GM11168 (cell line): ENCODE data around the gene VPS11.
"Not testable (repeated sequence)": the region's sequence is repeated elsewhere in the genome, so short reads cannot be mapped to it uniquely, and the experiment has no call there.

Experiments
- in situ Hi-C: fragments of 300-500 bp; cut with MboI; formaldehyde crosslinking; loops from one replicate; pipeline ENCODE4 v1.12.0; 2022; ENCODE audit warnings: low sequenced_read_pairs; ENCODE audit not compliant: unreplicated experiment

VPS11 gene

DNA sequence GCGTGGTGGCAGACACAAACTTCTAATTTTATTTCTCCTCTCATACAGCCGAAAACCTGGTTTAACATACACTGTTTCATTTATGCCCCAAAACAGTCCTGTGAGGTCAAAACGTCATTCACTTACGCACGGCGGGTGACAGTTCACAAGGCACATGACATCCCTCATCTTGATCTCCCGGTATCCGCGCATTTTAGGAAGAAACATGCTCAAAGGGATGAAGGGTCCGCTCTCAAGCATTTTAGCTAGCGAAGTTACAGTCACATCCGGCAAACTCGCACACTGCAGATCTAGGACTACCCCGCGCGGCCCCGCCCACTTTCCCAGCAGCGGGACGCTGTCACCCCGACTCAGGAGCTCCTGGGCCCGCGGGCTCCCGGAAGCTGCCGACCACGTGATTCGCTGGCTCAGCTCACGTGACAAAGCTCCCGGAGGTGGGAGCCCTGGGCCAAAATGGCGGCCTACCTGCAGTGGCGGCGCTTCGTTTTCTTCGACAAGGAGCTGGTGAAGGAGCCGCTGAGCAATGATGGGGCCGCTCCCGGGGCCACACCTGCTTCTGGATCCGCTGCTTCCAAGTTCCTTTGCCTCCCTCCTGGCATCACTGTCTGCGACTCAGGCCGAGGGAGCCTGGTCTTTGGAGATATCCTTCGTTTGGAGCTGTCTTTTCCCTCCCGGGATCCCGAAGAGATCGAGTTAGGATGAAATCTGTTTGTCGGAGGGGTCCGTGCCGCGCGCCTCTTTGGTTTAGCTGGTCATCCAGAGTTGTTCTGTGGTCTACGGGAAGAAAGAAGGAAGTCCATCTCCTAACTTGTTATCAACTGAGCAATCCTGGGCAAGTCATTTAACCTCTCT lies at the start of gene VPS11:
Gene VPS11 (plus strand): TSS at position 448 of the 852 bp plus-strand sequence. CDS start 6 bp downstream, at position 454.
- in situ Hi-C loops: no loop called here

DNA sequence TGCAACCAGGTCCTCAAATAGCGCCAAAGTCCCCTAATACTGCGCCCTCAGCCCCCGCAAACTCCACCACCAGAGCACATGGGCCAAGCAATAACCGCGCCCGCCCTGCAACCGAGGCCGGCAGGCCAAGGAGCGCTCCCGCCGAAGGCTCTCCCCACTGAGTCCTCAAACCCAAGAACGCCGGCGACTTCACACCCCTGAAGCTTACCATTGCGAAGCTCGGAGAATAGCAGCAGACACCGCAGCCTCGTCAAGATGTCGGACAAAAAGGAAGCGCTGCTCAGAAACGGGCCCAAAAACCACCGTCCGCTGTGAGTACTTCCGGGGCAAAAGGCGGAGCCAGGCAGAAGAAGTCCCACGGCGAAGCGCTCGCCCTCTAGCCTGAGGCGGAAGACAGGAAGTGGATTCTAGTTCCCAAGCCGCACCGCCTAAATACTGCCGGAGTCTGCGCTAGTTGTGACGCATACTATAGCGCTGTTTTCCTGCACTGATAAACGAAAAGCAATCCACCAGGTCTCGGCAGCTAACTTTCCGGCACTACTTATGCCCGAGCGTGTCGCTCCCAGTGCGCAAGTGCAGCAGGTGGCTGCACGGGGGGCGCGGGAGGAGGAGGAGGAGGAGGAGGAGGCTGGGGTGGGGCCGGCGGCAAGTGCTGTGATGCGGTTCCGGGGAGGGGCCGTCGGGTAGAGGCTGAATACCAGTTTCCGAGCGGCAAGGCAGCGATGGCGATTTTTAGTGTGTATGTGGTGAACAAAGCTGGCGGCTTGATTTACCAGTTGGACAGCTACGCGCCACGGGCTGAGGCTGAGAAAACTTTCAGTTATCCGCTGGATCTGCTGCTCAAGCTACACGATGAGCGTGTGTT lies 49.3 kb upstream of the VPS11 start, which contains the start of the genes RPS25 and TRAPPC4:
Gene RPS25 (minus strand): TSS at position 270 of the 865 bp plus-strand sequence. CDS start 59 bp downstream, at position 211.
Gene TRAPPC4 (plus strand): TSS at position 693 of the 865 bp plus-strand sequence. CDS start 30 bp downstream, at position 723.
- in situ Hi-C loops: no loop called here

- in situ Hi-C loops: no loop called here
Measured at GRCh38 chr11:119019996-119020395, 47.6 kb upstream of the VPS11 start.

DNA sequence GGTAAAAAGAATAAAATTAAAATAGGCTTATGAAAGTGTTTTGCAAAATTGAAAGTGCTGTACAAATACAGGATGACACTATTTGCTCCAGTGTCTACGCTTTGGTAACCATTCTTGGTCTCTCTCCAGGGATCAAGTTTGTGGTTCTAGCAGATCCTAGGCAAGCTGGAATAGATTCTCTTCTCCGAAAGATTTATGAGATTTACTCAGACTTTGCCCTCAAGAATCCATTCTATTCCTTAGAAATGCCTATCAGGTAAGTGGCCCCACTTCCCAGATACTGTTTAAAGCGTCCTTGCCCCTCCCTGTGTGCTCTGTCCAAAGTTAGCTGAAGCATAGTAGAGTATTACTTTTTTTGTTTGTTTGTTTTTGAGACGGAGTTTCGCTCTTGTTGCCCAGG lies 46.0 kb upstream of the VPS11 start:
- in situ Hi-C loops: no loop called here

DNA sequence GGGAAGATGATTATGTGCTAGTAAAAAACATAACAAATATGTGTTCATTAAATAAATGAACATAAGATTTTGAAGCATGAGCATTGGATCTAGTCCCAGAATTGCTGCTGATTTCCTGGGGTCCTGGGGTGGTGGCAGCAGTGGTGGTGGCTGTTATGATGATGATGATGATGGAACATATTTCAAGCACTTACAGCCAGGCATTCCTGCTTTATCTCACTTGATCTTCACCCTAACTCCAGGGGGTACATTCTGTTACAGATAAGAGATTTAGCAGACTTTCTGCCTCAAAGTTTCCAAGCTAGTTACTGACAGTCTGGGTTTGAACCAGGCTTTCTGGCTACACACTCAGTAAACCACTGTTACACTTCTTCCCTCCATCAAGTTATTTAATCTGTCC lies 43.9 kb upstream of the VPS11 start:
- in situ Hi-C loops: no loop called here

DNA sequence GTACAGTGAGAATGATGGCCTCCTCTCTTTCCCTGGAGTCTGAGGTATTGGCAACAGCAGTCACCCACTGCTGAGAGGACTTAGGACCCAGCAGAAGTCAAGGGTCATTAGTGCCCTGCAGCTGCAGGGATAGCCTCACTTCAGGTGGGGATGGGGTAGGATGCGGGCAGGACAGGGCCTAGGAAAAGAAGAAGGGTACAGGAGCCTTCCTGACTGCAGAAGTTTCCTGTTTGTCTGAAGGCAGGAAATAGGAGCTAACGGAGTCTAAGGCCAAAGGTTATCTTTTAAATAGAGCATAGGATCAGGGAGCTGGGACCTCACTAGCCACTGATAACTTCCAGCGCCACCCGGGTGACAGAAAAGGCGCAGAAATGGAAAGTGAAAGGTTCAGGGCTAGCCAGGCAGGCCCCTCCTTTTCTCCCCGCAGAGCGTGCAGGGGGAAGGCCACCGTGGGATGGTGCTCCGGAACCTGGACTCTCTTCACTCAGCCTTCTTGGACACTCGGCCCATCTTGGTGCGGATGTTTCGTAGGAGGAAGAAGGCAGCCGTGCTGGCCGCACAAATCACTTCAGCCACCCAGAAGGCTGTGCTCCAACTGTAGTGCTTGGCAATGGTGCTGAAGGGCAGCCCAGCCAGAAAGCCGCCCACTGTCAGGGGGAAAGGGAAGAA lies 43.1 kb upstream of the VPS11 start:
- in situ Hi-C loops: no loop called here

- in situ Hi-C loops: no loop called here
Measured at GRCh38 chr11:119025099-119025473, 42.5 kb upstream of the VPS11 start.

- in situ Hi-C loops: no loop called here
Measured at GRCh38 chr11:119025541-119025940, 42.1 kb upstream of the VPS11 start.

DNA sequence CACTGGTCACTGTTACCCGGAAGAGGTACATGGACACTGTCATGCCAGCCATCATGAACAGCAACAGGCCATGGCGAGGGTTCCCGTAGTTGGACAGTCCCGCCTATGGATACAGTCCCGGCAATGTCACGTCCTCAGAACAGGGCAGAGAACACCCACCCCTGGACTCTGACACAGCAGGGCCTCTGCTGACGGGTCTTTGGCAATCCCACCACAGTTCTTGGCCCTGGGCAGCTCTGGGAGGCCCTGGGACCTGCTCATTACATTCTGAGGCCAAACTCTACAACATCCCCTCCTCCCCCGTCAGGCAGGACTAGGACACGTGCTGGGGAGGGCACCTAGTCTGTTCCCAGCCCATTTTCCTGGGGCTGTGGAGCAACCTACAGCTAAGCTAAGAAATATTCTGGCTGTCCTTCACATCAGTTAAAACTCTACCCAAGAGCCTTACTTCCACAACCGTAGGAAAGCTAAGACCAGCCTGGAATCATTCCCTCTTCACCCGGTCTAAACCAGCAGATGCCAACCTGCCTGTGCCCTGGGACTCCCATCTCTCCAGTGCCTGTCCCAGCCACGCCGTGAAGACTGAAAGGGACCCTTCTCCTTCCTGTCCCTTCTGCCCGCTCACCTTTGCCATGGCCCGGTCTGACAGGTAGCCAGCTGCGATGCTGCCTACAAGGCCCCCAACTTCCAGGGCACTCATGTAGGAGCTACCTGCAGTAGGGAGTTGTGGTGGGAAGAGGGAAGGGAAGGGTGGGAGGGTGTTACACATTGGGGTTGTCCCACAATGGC lies 41.4 kb upstream of the VPS11 start:
- in situ Hi-C loops: no loop called here

DNA sequence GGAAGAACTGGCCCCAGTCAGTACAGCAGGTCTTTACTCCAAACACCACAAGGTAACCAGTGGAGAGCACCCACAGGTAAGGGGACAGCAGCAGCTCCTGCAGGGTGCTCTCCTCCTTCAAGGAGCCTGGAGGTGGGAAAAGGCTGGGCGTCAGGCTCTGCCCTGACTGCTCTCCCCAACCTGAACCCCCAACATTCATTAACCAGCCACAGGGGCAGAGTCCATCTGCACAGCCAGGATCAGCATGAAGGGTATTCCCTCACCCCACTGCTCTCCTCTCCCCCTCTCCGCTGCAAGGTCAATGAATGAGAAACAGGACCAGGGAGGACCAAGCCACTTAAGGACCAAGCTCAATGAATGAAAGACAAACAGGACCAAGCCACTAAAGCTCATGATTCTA lies 40.6 kb upstream of the VPS11 start:
- in situ Hi-C loops: no loop called here

- in situ Hi-C loops: no loop called here
Measured at GRCh38 chr11:119027561-119028345, 39.9 kb upstream of the VPS11 start.

DNA sequence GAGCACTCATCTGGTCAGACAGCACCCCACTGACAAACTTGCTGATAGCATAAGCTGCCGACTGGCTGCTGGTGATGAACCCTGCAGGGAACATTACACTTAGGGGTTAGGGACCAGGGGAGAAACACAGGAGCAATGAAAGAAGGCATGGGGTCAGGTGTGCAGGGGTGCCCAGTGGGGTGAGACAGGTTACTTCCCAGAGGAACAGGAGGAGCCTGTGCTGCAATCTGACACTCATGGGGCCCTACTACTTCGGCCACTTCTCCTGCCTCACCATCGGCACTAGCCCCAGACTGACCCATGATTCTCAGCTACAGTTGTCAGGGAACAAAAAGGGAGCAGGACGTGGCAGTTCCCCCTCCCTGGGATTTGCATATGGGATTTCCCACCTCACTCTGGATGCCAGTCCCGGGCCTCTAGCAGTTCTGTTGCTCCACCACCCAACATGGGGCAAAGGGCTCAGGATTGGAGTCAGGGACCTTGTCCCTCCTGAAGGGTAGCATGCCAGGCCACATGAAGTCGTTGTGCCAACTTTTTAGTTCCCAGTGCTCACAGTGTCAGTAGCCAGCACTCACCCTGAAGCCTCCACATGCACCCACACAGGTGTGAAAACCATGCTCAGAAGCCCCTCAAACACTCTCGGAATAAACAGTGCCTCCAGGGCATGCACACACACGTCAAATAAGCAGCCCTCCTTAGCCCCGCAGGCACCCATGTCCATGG lies 39.1 kb upstream of the VPS11 start:
- in situ Hi-C loops: no loop called here

GRCh38 chr11:119029069-119029339 lies 38.6 kb upstream of the VPS11 start:
- in situ Hi-C loops: no loop called here

DNA sequence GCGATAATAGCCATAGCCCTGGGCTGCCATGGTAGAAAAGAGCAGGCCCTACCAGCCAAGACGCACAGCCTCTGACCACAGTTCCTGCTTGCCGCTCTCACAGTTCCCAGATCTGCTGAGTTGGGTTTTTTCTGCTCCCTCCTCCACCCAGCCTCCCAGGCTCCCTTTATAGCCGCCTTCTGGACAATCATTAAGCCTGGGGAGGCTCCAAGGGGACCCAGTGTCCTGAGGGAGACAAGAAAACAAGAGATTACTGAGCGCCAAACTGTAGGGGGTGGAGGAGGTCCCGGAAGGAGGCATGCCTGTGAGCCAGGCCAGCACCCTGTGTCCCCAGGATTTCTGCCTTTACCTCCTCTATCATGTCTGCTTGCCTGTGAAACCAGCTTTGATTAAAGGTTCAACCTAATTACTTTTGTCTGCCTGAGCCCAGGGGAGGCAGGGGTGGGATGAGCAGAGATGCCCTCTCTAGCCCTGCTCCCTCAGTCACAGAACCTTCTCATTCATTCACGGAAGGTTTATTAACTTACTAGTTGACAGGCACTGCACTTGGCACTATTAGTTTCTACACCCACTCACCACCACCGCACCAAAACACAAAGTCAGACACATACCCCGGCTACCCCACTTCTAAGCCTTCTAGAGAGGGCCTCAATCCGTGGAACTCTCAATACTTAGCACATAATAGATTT lies 38.1 kb upstream of the VPS11 start:
- in situ Hi-C loops: no loop called here

GRCh38 chr11:119030029-119030328 lies 37.6 kb upstream of the VPS11 start:
- in situ Hi-C loops: no loop called here

- in situ Hi-C loops: no loop called here
Measured at GRCh38 chr11:119030329-119031047, 37.1 kb upstream of the VPS11 start, which contains the start of gene SLC37A4. Gene SLC37A4, minus strand, starts transcription at chr11:119030877.

DNA sequence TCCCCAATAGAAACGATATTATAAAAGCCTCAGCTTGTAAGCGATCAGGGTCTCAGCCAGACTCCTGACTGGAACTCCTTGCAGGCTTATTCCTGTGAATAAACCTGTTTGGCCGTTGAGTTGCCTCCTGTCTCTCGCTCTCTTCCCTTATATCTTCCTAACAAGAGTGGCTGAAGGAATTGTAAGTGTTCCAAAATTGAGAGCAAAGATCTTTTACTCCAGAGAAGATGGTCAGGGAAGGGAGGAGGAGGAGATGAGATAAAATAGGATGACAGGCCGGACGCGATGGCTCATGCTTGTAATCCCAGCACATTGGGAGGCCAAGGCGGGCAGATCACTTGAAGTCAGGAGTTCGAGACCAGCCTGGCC lies 35.7 kb upstream of the VPS11 start:
- in situ Hi-C loops: no loop called here

GRCh38 chr11:119033421-119033820 lies 34.2 kb upstream of the VPS11 start:
- in situ Hi-C loops: not testable (repeated sequence)
